Measurements from ENCODE around the gene FBN2.

FBN2 gene

DNA sequence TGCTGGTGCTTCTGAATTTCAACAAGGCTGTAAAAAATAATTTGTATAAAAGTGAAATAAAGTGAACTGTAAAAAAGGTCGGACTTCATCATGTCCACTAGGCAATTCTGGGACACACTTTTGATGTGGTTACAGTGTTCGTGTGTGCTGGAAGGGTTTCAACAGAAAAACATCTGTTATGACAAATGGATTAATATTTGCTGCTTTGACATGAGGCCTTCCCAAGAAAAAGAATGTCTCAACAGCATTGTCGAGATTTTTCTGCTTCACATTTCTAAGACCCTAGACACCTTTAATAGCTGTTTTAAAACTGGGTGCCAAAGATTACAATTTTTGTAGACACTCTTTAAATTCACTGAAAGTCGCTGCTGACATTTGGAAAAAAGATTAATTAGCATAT, 237.9 kb downstream of the FBN2 start:
- no peak for ATAC-seq
- TF ChIP-seq RARB (CRISPR knock-in tag; IDR thresholded peaks at IDR 0.05), result no peak
- no peak for TF ChIP-seq ISL1 (CRISPR knock-in tag; IDR thresholded peaks at IDR 0.05)
- no peak for TF ChIP-seq ZNF8 (CRISPR knock-in tag; IDR thresholded peaks at IDR 0.05)
- no peak for TF ChIP-seq CSDC2 (CRISPR knock-in tag; IDR thresholded peaks at IDR 0.05)
- no peak for TF ChIP-seq TOX (CRISPR knock-in tag; IDR thresholded peaks at IDR 0.05; ENCODE audit: borderline replicate concordance)
- TF ChIP-seq ESRRG (CRISPR knock-in tag; IDR thresholded peaks at IDR 0.05), result no peak
- TF ChIP-seq PPARA (CRISPR knock-in tag; IDR thresholded peaks at IDR 0.05; ENCODE audit: borderline replicate concordance), result no peak
- no peak for TF ChIP-seq GLIS3 (CRISPR knock-in tag; IDR thresholded peaks at IDR 0.05)
- no peak for TF ChIP-seq ZFP30 (CRISPR knock-in tag; IDR thresholded peaks at IDR 0.05)
- no peak for TF ChIP-seq OSR1 (CRISPR knock-in tag; IDR thresholded peaks at IDR 0.05)
- no peak for TF ChIP-seq ZNF70 (CRISPR knock-in tag; IDR thresholded peaks at IDR 0.05)
- no peak for TF ChIP-seq ZNF565 (CRISPR knock-in tag; conservative IDR thresholded peaks at IDR 0.05; ENCODE audit: low read depth)
- TF ChIP-seq ARNTL (CRISPR knock-in tag; IDR thresholded peaks at IDR 0.05; ENCODE audit: borderline replicate concordance, low read depth), result no peak
- TF ChIP-seq, protein P1, sequence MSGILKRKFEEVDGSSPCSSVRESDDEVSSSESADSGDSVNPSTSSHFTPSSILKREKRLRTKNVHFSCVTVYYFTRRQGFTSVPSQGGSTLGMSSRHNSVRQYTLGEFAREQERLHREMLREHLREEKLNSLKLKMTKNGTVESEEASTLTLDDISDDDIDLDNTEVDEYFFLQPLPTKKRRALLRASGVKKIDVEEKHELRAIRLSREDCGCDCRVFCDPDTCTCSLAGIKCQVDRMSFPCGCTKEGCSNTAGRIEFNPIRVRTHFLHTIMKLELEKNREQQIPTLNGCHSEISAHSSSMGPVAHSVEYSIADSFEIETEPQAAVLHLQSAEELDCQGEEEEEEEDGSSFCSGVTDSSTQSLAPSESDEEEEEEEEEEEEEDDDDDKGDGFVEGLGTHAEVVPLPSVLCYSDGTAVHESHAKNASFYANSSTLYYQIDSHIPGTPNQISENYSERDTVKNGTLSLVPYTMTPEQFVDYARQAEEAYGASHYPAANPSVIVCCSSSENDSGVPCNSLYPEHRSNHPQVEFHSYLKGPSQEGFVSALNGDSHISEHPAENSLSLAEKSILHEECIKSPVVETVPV (CRISPR knock-in tag; IDR thresholded peaks at IDR 0.05), result no peak
- no peak for TF ChIP-seq BACH2 (CRISPR knock-in tag; IDR thresholded peaks at IDR 0.05; ENCODE audit: borderline replicate concordance)
- no peak for TF ChIP-seq TCF4 (CRISPR knock-in tag; IDR thresholded peaks at IDR 0.05; ENCODE audit: borderline replicate concordance)
- no peak for TF ChIP-seq ZFP3 (CRISPR knock-in tag; IDR thresholded peaks at IDR 0.05)
- TF ChIP-seq, protein P2, sequence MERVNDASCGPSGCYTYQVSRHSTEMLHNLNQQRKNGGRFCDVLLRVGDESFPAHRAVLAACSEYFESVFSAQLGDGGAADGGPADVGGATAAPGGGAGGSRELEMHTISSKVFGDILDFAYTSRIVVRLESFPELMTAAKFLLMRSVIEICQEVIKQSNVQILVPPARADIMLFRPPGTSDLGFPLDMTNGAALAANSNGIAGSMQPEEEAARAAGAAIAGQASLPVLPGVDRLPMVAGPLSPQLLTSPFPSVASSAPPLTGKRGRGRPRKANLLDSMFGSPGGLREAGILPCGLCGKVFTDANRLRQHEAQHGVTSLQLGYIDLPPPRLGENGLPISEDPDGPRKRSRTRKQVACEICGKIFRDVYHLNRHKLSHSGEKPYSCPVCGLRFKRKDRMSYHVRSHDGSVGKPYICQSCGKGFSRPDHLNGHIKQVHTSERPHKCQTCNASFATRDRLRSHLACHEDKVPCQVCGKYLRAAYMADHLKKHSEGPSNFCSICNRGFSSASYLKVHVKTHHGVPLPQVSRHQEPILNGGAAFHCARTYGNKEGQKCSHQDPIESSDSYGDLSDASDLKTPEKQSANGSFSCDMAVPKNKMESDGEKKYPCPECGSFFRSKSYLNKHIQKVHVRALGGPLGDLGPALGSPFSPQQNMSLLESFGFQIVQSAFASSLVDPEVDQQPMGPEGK (CRISPR knock-in tag; IDR thresholded peaks at IDR 0.05; ENCODE audit: borderline replicate concordance), result no peak
- no peak for TF ChIP-seq ZC3H10 (CRISPR knock-in tag; IDR thresholded peaks at IDR 0.05)

DNA sequence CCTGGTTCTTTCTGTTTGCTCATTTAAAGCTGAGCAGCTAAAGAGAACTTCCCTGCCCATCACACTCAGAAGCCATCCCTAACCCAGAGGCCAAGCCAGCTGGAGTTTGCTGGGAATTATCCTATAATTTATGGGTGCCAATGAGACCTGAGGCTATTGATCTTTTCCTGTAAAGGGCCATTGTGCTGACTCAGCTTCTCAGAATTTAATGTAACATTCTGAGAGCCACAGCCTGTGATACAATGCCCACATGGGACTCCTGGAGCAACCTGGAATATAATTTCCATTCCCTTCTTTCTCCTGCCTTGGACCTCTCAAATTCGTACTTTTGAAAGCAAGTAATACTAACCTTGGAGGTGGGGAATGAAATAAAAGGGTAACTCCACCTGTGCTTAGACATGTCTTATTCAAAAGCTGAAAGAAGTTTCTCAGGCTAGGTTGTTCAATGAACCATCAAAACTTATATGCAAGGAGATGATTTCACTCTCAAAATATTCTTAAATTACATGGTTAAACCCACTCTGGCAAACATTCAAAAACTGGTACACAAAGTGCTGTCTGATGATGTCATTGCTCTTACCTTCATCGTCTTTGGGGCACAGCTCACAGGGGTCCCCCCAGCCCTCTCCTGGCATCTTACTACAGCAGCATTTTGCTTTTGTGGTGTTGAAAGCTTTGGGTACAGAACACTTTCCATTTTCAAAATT, 247.7 kb downstream of the FBN2 start:
- no peak for ATAC-seq
- TF ChIP-seq, protein P3, sequence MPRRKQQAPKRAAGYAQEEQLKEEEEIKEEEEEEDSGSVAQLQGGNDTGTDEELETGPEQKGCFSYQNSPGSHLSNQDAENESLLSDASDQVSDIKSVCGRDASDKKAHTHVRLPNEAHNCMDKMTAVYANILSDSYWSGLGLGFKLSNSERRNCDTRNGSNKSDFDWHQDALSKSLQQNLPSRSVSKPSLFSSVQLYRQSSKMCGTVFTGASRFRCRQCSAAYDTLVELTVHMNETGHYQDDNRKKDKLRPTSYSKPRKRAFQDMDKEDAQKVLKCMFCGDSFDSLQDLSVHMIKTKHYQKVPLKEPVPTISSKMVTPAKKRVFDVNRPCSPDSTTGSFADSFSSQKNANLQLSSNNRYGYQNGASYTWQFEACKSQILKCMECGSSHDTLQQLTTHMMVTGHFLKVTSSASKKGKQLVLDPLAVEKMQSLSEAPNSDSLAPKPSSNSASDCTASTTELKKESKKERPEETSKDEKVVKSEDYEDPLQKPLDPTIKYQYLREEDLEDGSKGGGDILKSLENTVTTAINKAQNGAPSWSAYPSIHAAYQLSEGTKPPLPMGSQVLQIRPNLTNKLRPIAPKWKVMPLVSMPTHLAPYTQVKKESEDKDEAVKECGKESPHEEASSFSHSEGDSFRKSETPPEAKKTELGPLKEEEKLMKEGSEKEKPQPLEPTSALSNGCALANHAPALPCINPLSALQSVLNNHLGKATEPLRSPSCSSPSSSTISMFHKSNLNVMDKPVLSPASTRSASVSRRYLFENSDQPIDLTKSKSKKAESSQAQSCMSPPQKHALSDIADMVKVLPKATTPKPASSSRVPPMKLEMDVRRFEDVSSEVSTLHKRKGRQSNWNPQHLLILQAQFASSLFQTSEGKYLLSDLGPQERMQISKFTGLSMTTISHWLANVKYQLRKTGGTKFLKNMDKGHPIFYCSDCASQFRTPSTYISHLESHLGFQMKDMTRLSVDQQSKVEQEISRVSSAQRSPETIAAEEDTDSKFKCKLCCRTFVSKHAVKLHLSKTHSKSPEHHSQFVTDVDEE (CRISPR knock-in tag; IDR thresholded peaks at IDR 0.05), result no peak
- TF ChIP-seq ZNF565 (CRISPR knock-in tag; conservative IDR thresholded peaks at IDR 0.05; ENCODE audit: low read depth) (no peak), SNAI2 (CRISPR knock-in tag; IDR thresholded peaks at IDR 0.05) (no peak)
- TF ChIP-seq, protein P2 (CRISPR knock-in tag; IDR thresholded peaks at IDR 0.05; ENCODE audit: borderline replicate concordance), result no peak

DNA sequence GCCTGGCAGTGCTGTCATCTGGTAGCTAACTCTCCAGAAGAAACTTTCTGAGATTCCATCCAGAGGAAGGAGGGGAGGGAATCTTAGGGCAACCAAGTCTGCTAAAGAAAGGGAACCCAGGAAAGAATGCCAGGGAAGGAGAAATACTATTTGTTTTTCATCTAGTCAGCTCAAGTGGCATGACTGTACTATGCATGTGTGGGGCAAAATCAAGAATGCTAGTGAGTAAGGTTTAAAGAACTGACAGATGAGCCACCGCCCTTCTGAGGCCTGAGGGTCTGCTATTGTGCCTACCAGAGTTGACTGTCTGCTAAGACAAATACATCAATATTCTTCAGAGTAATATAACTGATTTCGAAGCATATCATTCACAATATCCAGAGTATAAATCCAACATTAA, 250.3 kb downstream of the FBN2 start:
- no peak for ATAC-seq

More for the DNA sequence above, 250.3 kb downstream of the FBN2 start:
- TF ChIP-seq, protein P2 (CRISPR knock-in tag; IDR thresholded peaks at IDR 0.05; ENCODE audit: borderline replicate concordance), result no peak
- TF ChIP-seq OSR1 (CRISPR knock-in tag; IDR thresholded peaks at IDR 0.05), result no peak
- TF ChIP-seq, protein P4, sequence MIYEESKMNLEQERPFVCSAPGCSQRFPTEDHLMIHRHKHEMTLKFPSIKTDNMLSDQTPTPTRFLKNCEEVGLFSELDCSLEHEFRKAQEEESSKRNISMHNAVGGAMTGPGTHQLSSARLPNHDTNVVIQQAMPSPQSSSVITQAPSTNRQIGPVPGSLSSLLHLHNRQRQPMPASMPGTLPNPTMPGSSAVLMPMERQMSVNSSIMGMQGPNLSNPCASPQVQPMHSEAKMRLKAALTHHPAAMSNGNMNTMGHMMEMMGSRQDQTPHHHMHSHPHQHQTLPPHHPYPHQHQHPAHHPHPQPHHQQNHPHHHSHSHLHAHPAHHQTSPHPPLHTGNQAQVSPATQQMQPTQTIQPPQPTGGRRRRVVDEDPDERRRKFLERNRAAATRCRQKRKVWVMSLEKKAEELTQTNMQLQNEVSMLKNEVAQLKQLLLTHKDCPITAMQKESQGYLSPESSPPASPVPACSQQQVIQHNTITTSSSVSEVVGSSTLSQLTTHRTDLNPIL (CRISPR knock-in tag; IDR thresholded peaks at IDR 0.05; ENCODE audit: low read depth), result no peak
- TF ChIP-seq PPARA (CRISPR knock-in tag; IDR thresholded peaks at IDR 0.05; ENCODE audit: borderline replicate concordance), result no peak
- no peak for TF ChIP-seq BACH2 (CRISPR knock-in tag; IDR thresholded peaks at IDR 0.05; ENCODE audit: borderline replicate concordance)
- TF ChIP-seq, protein P5, sequence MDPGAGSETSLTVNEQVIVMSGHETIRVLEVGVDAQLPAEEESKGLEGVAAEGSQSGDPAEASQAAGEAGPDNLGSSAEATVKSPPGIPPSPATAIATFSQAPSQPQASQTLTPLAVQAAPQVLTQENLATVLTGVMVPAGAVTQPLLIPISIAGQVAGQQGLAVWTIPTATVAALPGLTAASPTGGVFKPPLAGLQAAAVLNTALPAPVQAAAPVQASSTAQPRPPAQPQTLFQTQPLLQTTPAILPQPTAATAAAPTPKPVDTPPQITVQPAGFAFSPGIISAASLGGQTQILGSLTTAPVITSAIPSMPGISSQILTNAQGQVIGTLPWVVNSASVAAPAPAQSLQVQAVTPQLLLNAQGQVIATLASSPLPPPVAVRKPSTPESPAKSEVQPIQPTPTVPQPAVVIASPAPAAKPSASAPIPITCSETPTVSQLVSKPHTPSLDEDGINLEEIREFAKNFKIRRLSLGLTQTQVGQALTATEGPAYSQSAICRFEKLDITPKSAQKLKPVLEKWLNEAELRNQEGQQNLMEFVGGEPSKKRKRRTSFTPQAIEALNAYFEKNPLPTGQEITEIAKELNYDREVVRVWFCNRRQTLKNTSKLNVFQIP (CRISPR knock-in tag; IDR thresholded peaks at IDR 0.05; ENCODE audit: borderline replicate concordance, low read depth), result no peak
- TF ChIP-seq TOX (CRISPR knock-in tag; IDR thresholded peaks at IDR 0.05; ENCODE audit: borderline replicate concordance), result no peak
- no peak for TF ChIP-seq ARNTL (CRISPR knock-in tag; IDR thresholded peaks at IDR 0.05; ENCODE audit: borderline replicate concordance, low read depth)
- TF ChIP-seq TCF4 (CRISPR knock-in tag; IDR thresholded peaks at IDR 0.05; ENCODE audit: borderline replicate concordance), result no peak
- TF ChIP-seq SNAI2 (CRISPR knock-in tag; IDR thresholded peaks at IDR 0.05), result no peak
- TF ChIP-seq ZNF70 (CRISPR knock-in tag; IDR thresholded peaks at IDR 0.05), result no peak
- TF ChIP-seq ESRRG (CRISPR knock-in tag; IDR thresholded peaks at IDR 0.05), result no peak

Measured in SK-N-SH treated with all-trans-retinoic acid at 6 μM for 48 hours (cell line).